ENCODE data around the gene PTTG1.

Gene PTTG1

DNA sequence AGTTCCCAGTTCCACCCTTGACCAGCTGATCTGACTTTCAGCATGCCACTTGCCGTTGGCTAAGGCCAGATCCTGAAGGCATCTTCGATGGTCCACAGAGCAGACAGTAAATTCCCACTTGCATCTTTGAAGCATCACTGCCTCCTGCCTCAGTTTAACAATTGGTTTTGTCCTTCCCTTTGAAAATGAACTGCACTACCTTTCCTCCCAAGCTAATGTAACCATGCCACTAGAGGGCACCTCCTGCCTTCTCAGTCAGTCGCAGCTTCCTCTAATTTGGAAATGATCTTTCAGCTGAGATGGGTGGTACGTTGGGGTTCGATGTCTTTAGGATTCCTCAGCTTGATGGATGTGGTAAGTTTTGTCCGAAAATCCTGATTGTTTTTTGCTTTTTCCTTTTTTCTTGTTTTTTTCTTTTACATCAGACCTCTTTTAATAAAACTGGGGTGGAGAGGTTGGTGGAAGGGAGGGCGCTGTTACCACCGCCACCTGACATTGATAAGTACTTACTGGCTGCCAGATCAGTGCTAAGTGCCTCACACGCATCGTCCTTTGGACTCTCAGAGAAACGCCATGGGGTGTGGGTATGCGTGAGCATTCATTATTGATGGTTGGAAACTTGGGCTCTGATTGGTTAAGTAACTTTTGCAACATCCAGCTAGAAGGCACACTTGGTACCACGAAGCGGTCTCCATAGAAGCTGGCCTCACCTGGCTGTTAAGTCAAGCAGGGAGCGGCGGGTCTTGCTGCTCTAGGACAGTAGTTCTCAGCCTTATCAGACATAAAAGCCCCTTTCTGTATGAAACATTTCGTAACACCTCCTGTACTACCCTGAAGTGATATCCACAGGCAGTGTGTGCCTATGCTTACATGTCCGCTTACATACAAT lies 16.9 kb downstream of the PTTG1 start:
- POLR2A ChIA-PET, result interaction anchor here (1.0 to 4.8 kb wide), 5 partner anchors 17 to 33 kb away, joined by 3 to 31 read pairs (median 8); partner anchors contain the start of genes PTTG1 and SLU7
- DNase-seq (ENCODE audit: extremely low spot score), result peak; percentile 46

GRCh38 chr5:160439205-160439600 lies 17.5 kb downstream of the PTTG1 start:
- peak; percentile 78 for TF ChIP-seq CTCF (IDR thresholded peaks at IDR 0.05; ENCODE audit: control extremely low read depth, extremely low read depth, low read depth, missing control alignments)
- ChIA-PET POLR2A (interaction anchor here (1.0 to 4.8 kb wide), 4 partner anchors 17 to 29 kb away, joined by 4 to 31 read pairs (median 12); partner anchors contain the start of genes PTTG1 and SLU7), CTCF (interaction anchor here (0.6 to 7.7 kb wide), 33 partner anchors 9 to 1105 kb away, joined by 3 to 232 read pairs (median 7); partner anchors contain the start of genes PTTG1 and SLU7)
- peak; percentile 63 for DNase-seq (ENCODE audit: extremely low spot score)

More for the DNA sequence above, 16.9 kb downstream of the PTTG1 start:
- CTCF ChIA-PET, result interaction anchor here (0.6 to 7.7 kb wide), 40 partner anchors 9 to 1106 kb away, joined by 3 to 232 read pairs (median 6); partner anchors contain the start of genes PTTG1 and SLU7
- TF ChIP-seq CTCF (IDR thresholded peaks at IDR 0.05; ENCODE audit: control extremely low read depth, extremely low read depth, low read depth, missing control alignments), result peak; percentile 81

DNA sequence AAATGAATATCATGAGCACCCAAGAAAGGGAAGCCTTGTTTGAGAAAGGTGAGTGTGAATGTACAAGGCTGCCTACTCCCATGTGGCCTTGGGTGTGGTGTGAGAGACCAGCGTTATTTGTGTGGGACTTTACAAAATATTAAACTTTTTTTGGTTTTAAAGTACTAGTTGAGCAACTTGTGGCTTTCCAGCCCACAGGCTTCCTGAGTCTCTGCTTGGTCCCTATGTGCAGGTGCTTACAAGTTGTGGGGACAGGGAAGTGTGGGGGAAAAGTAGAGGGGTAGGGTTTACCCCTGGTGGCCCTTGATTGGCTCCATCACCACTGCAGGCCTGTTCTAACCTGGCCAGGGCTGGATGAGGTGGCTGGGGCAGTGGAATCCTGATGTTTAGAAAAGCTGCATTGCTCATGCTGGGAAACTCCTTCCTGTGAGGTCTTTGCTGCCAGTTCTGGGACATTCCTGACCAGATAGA lies 19.7 kb downstream of the PTTG1 start:
- ChIA-PET CTCF (interaction anchor here (0.8 to 7.7 kb wide), 11 partner anchors 8 to 75 kb away, joined by 3 to 232 read pairs (median 4); partner anchors contain the start of genes PTTG1 and SLU7), POLR2A (interaction anchor here (2.8 to 4.8 kb wide), 2 partner anchors 18 to 27 kb away, joined by 14 to 31 read pairs; no protein-coding TSS in a partner anchor)
- TF ChIP-seq CTCF (IDR thresholded peaks at IDR 0.05; ENCODE audit: control extremely low read depth, extremely low read depth, low read depth, missing control alignments), result no peak
- no peak for DNase-seq (ENCODE audit: extremely low spot score)

GRCh38 chr5:160442824-160443431 lies 21.3 kb downstream of the PTTG1 start:
- ChIA-PET POLR2A (interaction anchor here (0.5 to 2.8 kb wide), 2 partner anchors 16 to 28 kb away, joined by 3 to 14 read pairs; no protein-coding TSS in a partner anchor), CTCF (interaction anchor here (1.4 to 7.7 kb wide), 6 partner anchors 10 to 58 kb away, joined by 3 to 232 read pairs (median 153); partner anchors contain the start of genes PTTG1 and SLU7)
- no peak for DNase-seq (ENCODE audit: extremely low spot score)
- TF ChIP-seq CTCF (IDR thresholded peaks at IDR 0.05; ENCODE audit: control extremely low read depth, extremely low read depth, low read depth, missing control alignments), result no peak

GRCh38 chr5:160444407-160444806 lies 22.8 kb downstream of the PTTG1 start:
- POLR2A ChIA-PET, result no interaction called here
- DNase-seq (ENCODE audit: extremely low spot score), result no peak
- TF ChIP-seq CTCF (IDR thresholded peaks at IDR 0.05; ENCODE audit: control extremely low read depth, extremely low read depth, low read depth, missing control alignments), result no peak
- CTCF ChIA-PET, result interaction anchor here (7.4 to 7.7 kb wide), 4 partner anchors 14 to 34 kb away, joined by 147 to 232 read pairs (median 194); partner anchors contain the start of genes PTTG1 and SLU7

GRCh38 chr5:160445132-160445531 lies 23.5 kb downstream of the PTTG1 start:
- CTCF ChIA-PET, result interaction anchor here (0.9 to 1.2 kb wide), 4 partner anchors 13 to 22 kb away, joined by 3 to 4 read pairs (median 4); no protein-coding TSS in a partner anchor
- DNase-seq (ENCODE audit: extremely low spot score), result no peak
- POLR2A ChIA-PET, result interaction anchor here (1.2 kb wide), 1 partner anchor 23 kb away, joined by 4 read pairs; no protein-coding TSS in a partner anchor
- TF ChIP-seq CTCF (IDR thresholded peaks at IDR 0.05; ENCODE audit: control extremely low read depth, extremely low read depth, low read depth, missing control alignments), result no peak
